T1000 (cell line): ENCODE measurements around the gene RAF1.
"Not testable (repeated sequence)": the region's sequence is repeated elsewhere in the genome, so short reads cannot be mapped to it uniquely, and the experiment has no call there.

Source experiments
- DNase-seq: peaks from one replicate; lab custom pipeline; 2025; ENCODE audit warnings: mixed read lengths; lab: John Stamatoyannopoulos, UW

Gene RAF1

DNA sequence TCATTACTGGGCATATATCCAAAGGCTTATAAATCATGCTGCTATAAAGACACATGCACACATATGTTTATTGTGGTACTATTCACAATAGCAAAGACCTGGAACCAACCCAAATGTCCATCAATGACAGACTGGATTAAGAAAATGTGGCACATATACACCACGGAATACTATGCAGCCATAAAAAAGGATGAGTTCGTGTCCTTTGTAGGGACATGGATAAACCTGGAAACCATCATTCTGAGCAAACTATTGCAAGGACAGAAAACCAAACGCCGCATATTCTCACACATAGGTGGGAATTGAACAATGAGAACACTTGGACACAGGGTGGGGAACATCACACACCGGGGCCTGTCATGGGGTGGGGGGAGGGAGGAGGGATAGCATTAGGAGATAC lies 23.1 kb downstream of the RAF1 start:
- not testable (repeated sequence) for DNase-seq

DNA sequence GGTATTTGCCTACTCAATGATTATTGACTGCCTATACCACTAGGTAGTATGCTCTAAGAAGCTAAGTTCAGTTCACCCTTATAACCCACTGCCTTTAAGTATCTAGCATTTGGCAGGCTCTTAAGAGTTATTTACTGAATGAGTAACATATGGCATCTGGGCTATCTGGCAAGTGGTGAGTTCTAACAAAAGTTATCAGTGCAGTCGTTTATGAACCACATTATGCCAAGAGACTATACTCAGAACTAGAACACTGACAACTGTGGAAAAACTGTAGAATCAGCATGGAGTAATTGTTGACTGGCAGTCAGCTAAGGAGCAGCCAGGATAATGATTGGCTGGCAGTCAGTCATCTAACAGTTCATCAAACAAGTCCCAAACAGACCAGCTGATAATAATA lies 25.8 kb downstream of the RAF1 start:
- DNase-seq = no peak

DNA sequence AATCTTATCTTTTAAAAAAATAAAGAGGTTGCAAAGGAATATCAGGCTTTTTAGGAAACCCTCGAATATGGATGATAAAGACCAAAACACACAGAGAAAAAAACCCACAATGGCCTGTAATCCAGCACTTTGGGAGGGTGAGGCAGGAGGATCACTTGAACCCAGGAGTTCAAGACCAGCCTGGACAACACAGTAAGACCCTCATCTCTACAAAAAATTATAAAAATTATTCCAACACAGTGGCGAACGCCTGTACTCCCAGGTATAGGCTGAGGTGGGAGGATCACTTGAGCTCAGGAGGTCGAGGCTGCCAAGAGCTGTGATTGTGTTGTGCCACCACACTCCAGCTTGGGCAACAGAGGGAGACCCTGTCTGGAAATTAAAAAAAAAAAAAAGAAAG lies 30.8 kb downstream of the RAF1 start:
- no peak for DNase-seq

DNA sequence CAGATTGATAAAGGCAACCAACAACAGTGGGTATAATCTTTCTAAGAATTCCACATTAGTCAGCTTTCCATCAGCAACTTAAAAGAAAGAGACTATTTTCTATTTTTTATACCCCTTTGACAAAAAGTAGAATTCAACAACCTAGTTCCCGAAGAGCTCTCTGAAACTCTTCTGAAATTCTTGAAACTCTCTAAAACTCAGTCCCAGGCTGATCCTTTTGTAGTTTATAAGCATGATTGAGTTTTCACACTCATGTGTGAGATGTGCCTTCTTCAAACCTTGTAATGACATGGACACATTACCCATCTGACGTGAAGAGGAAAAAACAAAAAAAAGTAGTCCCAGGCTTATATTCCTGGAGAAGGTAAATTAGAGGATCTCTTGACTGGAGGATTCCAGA lies 31.4 kb downstream of the RAF1 start:
- no peak for DNase-seq

DNA sequence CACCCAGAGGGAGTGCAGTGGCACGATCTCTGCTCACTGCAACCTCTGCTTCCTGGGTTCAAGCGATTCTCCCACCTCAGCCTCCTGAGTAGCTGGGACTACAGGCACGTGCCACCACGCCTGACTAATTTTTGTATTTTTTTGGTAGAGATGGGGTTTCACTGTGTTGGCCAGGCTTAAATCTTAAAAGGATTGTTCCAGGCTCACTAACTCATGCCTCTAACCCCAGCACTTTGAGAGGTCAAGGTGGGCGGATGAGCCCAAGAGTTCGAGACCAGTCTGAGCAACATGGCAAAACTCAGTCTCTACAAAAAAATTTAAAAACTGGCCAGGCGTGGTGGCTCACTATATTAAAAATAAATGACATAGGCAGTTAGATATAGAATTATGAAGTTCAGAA lies 33.1 kb downstream of the RAF1 start:
- not testable (repeated sequence) for DNase-seq

DNA sequence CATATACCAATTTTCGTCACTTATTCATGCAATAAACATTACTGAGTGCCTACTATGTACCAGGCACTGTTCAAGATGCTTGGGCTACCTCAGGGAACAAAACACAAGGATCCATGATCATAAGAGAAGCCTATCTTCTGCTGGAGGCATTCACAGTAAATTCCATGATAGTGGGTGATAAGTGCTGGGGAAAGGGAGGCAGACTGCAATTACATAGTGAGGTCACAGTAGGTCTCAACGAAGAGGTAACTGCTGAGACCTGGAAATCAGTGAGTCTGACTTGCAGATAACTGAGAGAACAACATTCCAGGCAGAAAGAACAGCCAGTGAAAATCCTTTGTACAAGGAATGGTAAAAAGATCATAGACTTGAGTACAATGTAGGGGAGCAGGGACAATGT lies 33.6 kb downstream of the RAF1 start:
- DNase-seq = no peak

DNA sequence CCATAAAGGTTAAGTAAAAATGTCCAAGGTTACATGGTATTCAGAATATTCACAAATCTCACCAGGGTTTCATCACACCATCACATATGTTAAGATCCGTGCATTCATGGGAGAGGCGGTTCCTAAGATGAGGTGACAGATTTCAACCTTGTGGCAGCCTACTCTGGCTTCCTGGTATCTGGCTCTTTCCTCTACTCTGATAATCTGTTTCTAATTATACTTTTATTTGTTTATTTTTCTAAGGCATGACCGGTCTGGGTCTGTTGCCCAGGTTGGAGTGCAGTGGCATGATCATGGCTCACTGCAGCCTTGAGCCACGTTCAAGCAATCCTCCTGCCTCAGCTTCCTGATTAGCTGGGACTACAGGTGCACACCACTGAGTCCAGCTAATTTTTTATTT lies 34.4 kb downstream of the RAF1 start:
- DNase-seq = no peak

DNA sequence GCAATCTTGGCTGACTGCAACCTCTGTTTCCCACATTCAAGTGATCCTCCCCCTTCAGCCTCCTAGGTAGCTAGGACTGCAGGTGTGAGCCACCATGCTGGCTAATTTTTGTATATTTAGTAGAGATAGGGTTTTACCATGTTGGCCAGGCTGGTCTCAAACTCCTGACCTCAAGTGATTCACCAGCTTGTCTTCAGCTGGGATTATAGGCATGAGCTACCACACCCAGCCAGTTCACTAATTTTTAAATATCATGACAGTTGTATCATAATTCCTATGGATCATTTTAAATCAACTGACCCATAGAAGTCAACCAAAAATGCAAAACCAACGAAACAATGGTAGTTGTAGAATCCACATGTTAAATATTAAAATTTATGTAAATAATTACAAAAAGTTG lies 35.1 kb downstream of the RAF1 start:
- no peak for DNase-seq

DNA sequence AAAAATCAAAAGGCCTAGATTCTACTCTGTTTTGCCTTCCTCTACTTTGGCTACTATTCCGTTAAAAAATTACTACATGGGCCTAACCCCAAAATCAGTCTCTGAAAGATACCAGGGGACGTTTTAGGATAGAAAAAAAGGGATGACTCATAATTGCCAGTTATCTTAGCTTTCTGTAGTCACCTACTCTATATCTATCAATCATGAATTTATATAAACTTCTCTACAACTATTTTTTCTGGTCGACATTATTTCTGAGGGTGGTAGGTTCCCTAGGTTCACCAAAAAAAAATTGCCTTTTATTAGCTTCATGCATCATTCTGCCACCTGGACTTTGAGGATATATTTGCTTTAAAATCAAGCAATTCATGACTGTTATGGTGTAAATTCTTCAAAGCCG lies 36.5 kb downstream of the RAF1 start:
- no peak for DNase-seq

DNA sequence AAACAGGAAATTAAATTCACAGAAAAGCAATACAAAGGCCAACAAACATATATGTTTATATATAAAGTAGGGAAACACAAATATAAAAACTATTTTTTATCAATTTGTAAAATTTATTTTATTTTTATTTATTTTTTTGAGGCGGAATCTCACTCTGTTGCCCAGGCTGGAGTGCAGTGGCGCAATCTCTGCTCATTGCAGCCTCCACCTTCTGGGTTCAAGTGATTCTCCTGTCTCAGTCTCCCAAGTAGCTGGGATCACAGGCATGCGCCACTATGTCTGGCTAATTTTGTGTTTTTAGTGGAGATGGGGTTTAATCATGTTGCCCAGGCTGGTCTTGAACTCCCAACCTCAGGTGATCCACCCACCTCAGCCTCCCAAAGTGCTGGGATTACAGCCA lies 39.0 kb downstream of the RAF1 start:
- not testable (repeated sequence) for DNase-seq

DNA sequence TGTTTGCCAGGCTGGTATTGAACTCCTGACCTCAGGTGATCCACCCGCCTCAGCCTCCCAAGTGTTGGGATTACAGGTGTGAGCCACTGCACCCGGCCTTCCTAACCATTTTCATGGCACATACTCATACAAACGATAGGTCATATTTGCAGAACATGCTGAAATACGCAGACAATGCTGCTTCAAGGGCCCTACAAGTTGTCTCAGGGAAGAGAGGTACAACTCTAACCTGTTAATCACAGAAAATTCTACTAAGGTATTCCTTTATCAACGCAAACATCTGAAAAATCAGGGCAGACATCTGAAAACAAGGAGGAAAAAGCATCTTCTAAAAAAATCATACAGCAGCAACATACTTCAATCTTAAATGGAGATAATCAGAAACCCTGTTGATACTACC lies 39.9 kb downstream of the RAF1 start:
- DNase-seq = no peak

DNA sequence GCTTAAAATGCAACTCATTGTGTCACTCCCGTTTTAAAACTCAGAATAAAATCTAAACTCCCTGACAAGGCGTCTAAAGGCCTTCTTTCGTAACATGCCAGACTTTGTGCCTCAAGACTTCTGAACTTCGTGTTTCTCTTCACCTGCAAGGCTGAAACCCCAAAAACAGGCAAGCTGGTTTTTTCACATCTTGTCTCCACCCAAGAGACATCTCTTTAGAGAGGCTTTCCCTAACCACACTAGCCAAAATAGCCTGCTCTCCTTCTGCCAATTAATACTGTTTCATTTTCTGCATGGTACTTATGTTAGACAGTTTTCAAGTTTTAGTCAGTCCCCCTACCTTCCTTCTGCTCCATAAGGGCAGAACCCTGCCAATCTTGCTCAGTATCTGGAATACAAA lies 41.6 kb downstream of the RAF1 start:
- DNase-seq = no peak

DNA sequence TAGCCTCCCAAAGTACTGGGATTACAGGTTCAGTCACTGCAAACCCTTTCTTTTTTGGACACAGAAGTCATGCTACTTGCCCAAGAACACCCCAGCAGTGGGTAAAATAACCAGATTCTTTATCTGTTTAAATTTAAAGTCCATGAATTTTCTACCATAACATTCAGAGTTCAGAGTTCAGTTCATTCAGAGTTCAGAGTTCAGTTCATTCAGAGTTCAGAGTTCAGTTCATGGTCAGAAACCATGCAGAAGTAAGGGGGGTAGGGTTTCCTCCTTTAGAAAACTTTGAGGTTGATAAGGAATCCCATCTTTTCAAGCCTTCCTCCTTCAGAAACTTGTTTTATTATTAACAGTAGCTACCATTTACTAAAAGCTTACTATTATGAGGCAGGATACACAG lies 43.2 kb downstream of the RAF1 start:
- DNase-seq = no peak

DNA sequence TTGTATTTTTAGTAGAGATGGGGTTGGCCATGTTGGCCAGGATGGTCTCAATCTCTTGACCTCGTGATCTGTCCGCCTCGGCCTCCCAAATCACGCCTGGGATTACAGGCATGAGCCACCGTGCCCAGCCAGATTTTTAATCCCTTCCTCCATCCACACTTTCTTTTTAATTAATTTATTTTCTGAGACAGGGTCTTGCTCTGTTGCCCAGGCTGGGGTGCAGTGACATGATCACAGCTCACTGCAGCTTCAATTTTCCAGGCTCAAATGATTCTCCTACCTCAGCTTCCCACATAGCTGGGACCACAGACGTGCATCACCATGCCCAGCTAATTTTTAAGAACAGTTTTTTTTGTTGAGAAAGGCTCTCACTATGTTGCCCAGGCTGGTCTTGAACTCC lies 43.6 kb downstream of the RAF1 start:
- no peak for DNase-seq

DNA sequence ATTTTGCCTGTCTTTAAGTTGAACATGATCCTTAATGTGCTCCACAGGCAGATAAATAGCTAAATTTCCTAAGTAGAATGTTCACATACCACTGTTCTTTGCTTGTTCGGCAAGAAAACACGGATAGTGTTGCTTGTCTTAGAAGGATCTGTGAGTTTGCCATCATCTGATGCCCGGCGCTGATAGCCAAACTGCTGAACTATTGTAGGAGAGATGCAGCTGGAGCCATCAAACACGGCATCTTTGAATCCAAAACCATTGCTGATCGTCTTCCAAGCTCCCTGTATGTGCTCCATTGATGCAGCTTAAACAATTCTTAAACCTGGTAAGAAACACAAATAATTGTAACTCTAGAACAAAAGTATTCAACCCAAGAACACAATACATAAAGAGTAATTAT lies 45.5 kb downstream of the RAF1 start:
- no peak for DNase-seq

DNA sequence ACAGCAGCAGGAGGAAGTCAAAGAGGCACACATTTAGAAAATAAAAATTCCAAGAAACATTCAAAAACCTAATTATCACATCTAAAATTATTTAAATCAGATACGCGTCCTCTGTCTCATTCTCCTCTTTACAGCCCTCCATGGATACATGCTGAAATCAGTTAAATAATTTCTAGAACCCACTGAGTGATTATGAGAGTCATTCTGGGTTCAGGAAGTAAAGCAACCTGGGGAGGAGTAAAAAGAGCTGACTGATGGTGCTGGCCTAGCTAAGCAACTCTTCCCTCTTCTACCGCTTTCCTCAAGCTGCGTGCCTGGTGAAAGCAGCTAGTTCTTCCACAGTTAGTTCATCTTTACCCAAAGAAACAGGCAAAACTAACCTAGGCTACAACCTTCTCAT lies 48.7 kb downstream of the RAF1 start:
- DNase-seq = no peak

DNA sequence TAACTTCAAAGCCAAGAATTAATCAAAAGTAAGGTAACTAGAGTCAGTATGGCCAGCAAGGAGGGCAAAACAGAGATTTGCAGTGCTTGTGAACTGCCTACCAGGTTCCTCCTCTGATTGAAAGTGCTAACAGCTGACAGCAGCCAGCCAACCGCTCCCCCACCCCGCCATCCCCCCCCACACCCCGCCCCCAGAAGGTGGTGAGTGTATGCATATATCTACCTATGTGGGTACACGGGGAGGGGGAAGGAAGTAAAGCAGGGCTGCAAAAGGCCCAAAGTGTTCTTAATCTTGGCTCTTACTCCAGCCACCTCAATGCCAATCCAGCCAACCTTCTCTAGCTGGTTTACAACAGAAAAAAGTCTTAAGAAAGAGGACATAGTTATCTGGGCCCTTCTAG lies 50.7 kb downstream of the RAF1 start:
- no peak for DNase-seq

DNA sequence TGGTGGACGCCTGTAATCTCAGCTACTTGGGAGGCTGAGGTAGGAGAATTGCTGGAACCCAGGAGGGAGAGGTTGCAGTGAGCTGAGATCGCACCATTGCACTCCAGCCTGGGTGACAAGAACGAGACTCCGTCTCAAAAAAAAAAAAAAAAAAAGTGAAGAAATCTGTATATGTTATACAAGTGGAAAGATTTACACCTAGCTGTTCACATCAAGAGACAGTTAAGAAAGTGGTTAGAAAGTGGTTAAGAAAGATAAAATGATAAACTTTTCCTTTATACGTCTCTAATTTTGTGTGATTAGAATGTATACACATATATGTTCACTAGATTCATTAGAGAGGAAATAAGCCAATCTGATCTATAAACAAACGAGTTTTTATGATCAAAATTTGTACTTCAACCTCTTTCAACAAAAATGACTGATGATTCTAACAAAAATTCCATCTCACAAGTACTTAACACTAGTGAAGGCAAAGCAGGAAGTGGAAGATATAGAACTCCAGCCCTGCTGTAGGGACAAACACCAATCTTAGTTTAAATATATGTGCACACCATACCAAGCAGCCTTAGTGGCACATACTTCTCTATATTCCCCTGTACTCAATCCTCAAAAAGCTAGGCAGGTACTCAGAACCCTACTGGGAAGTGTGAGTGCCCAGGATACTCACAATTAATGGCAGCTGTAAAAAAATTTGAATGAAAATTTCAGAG lies 51.2 kb downstream of the RAF1 start:
- DNase-seq = no peak

DNA sequence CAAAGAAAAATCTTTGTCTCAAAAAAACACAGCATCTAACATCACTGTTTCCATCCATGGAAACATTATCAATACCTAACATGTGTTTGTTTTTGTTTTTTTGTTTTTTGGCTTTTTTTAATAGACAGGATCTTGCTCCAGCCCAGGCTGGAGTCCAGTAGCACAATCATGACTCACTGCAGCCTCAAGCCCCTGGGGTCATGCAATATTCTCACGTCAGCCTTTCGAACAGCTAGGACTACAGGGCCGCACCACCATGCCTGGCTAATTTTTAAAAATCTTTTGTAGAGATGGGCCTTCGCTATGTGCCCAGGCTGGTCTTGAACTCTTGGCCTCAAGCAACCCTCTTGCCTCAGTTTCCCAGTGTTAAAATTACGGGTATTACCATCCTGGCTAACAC lies 52.8 kb downstream of the RAF1 start:
- DNase-seq = no peak

DNA sequence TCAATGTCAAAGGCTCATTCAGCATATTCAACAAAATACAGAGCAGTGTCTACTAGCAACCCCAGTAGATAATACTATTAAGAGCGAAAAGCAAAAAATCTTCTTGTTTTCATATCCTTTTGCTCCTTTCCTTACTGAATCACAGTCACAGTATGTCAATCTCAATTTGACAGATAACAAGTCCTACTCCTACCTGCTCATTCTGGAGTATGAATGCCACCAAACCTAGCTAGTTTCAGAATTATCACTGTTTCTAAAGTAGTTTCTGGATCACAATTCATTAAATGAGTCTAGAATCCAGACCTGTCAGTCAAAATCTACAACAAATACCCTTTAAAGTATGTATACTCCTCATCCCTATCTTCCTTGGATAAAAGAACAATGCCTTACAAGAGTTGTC lies 55.5 kb downstream of the RAF1 start:
- no peak for DNase-seq

DNA sequence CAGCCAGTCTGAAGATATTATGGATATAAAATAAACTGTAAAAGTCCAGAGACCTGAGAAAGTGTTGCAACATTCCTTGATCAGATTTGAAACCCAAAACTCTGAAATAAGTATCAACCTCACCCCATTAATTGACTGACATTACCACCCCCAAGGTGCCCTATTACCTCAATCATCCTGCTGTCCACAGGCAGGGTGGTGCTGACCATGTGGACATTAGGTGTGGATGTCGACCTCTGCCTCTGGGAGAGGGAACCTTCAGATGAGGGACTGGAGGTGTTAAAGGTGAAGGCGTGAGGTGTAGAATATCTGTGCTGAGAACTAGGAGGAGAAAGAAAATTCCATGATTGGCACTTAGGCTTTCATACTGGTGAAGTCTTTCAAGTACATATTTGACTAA lies 59.9 kb downstream of the RAF1 start:
- no peak for DNase-seq

DNA sequence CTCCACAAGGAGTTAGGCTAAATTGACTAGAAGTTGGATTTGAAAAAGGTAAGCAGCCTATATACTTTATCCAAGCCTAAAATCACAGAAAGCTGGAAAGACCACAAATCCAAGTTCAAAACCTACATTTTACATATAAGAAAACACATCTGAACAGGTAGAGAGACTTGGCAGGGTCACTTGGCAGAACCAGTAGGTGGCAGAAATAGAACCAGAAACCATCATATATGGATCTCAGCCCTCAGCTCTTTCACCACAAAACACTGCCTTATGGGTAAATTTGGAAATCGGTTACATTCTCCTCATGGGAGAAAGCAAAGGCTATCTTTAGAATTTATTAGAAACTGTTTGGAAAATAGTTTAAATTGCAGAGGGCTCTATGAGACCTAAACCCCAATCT lies 62.8 kb downstream of the RAF1 start:
- DNase-seq = no peak

DNA sequence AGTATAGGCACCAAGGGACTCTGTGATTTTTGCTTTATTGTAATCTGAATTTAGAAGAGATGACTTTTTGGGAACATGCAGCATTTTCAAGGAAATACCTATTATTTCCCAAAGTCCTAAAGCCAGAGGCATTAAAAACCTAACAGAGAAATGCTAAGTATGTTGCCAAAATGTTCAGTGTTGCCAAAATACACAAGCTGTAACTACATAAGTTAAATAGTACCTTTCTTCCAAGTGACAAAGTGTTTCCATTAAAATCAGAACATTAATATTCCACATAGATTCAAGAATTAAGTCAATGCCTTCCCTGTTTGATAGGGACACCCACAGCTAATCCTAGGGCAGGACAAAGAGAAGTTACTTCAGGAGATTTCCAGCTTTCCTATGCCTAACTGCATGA lies 65.0 kb downstream of the RAF1 start:
- no peak for DNase-seq

DNA sequence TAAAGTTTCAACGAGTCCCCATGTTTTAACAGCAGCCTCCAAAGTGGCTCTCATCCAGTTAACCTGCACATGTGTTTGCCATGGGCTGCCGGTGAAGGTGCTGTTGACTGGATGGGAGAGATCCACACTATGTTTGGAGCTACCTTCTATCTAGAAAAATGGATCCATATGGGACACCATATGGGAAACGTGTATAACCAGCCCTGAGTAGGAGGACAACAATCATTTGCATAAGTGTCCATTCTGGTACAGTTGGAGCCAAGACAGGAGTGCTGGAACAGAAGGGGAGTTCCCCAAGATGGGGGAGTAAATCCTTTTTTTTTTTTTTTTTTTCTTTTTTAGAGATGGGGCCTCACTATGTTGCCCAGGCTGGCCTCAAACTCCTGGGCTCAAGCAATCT lies 70.4 kb downstream of the RAF1 start:
- no peak for DNase-seq
